ENCODE results near the gene KCTD17.

The KCTD17 gene

DNA sequence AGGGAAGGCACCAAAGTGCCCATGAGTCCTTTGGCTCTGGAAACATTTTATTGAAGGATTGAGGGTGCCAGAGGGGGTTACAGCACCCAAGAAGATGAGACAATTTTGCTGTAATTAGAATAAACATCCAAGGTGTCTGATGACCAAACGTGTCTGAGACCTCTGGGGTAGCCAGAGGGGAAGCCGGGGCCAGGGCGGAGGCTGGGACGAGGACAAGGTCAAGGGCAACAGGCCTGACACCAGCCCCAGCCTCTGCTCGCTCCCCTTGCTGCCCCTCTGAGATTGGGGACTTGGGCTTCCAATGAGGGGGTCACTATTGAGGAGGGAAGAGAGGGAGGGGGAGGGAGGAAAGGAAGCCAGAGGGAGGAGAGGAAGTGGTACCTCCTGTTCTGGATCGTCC, 32.4 kb downstream of the KCTD17 start:
- no peak for DNase-seq

DNA sequence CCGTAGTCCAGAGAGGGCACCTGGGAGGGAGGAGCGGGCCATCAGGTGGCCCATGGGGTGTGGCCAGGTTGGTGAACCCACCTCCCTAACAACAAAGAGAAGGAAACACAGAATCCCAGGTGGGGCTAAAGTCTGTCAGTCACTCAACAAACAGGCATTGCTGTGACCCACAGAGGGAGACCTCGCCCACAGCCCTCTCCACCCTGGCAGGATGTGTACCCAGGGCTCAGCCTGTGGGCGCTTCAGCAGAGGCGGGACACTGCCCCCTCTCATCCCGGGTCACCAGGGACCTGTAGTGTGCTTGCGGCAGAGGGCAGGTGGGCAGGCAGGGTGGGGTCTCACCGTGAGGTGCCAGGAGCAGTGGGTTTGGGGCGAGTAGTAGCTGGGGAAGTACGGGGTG, 32.8 kb downstream of the KCTD17 start:
- no peak for DNase-seq

DNA sequence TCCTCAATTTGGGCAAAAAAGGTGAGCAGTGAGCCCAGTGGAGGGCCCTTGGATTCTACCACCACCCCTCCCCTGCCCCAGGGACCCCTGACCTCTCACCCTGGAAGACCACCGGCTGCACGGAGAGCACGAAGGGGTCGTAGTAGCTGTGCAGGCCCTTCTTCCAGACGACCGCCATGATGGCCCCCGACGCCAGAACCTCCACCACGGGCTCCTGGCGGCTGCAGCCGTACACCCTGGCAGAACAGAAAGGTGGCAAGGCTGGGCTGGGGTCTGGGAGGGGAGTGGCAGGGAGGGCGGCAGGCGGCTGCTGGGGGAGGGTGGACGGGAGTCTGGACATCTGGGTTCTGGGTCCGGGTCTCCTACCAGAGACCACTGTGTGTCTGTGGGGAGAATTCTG, 34.6 kb downstream of the KCTD17 start:
- DNase-seq, result no peak

DNA sequence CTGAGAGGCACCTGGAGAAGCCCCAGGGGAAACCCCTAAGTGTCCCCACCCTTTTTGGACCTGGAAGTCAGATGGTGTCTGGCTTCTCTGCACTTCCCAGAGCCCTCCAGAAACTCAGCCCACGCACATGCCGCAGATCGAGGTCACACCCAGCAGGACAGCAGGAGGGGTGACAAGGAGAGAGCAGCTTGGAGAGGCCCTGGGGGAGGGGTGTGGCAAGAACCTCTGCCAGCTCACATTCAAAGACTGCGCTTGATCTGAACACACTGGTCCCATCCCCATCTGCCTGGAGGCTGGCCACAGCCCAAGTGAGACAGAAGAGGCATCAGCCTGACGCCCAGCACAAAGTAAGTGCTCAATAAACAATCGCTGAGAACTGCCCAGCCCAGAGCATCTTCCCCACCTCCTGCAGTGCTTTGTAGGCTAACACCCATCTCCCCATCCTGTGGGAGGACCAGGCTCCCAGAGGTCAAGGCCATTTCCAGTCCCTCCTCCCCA, 36.6 kb downstream of the KCTD17 start:
- DNase-seq, result no peak

DNA sequence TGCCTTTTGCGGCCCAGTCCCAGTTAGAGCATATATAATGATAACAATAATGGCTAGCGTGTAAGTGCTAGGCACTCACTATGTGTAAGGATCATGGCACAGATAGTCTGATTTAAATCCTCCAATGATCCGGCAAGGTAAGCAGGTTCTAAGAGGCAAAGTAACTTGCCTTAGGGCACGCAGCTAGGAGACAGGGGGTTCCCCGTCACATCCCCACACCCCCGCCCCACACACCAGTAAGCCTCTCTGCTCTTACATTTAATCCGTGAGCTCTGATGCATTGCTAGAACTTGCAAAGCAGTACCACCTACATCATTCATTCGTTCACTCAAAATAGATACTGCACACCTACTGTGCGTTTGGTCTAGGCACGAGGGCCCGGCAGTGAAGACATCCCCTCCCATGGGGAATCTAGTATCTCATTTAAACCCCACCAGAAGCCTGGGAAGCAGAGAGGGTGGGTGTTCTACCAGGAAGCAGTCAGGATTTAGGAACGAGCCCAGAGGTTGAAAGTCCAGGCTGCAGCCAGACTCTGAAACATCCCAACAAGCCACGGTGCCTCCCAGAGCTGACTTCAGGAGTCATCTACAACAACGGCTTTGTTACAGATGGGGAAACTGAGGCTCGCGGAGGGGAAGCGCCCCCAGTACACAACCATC, 37.3 kb downstream of the KCTD17 start:
- no peak for DNase-seq

DNA sequence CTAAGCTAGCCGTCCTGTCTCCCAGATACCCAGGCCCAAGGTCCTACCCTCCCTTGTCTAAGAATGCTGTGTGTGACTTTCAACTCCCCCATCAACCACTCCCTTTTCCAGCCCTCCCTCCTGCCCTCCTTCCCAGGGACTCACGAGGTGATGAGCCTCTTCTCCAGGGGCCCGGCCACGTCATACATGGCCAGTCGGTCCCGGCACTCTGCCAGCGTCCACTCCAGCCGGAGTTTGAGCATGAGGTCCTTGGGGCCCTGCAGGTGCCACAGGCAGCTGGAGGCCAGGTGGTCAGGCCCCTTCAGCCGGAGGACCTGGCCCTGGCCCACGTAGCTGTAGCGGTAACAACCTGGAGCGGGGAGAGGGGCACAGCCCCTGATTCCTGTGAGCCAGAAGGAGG, 37.9 kb downstream of the KCTD17 start:
- no peak for DNase-seq

DNA sequence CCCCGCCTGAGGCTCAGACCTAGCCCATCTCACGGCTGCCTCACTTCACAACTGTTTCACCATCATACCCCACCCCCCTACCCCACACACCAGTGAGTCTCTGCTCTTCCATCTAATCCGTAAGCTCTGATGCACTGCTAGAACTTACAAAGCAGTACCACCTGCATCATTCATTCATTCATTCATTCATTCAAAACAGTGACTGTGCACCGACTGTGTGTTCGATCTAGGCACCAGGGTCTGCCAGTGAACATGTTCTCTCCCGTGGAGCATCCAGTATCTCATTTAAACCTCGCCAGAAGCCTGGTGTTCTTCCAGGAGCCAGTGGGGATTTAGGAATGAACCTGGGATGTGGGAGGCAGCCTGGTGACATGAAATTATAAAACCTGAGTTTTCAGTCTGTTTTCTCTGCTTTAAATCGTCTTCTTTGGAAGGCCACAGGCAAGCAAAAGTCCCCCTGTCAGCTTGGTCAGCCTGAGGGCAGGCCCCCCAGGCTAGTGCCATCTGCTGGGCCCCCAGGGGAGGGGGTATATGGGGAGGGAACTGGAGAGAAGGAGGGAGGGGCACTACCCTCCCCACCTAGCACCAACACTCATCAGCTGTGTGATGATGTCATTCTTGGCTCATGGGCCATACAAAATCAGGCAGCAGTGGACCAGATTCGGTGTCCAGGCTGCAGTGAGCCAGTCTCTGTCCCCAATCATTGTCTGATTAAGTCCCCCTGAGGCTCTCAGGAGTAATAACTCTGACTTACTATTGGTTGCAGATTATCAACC, 39.6 kb downstream of the KCTD17 start:
- no peak for DNase-seq

DNA sequence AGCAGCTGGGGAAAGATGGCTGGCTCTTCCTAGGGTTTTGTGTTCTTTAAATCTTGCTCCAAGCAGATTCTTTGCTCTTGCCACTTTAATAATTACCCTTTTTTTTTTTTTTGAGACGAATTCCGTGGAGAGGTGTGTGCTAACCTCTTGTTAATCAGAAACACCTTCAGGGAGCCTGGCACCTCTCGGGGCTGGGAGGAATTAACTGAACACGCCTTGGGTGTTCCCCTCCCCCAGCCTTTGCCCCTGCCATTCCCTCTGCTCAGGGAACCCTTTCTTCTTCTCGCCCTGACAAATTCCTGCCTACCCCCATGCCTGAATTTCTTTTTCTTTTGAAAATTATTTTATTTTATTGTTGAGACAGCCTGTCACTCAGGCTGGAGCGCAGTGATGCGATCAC, 40.5 kb downstream of the KCTD17 start:
- no peak for DNase-seq

DNA sequence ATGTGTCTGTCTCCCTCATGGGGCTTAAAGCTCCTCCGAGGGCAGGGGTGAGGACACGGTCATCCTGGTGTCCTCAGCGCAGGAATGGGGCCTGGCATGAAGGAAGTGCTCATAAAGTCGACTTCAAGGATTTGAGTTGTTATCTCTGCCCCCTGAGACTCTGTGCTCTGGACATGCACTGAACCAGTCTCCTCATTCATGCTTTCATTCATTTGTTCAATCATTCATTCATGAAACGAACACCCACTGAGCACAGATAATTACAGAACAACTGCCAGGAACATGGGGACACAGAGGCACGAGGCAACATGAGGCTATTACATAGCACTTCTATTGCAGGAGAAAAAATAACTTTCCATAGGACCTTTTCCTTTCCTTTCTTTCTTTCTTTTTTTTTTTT, 41.5 kb downstream of the KCTD17 start:
- no peak for DNase-seq

DNA sequence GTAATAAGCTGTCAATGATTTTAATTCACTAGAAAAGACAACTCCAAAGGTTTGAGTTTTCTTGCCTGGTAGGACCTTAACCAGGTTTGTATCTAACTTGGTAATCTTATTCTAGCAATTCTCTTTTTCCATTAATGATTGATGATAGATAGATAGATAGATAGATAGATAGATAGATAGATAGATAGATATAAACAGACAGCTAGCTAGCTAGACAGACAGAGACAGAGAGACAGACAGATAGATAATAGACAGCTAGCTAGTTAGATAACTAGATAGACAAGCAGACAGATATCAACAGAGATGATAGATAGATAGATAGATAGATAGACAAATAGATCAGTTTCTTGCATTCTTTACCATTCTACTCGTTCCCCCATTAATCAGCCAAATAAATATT, 42.7 kb downstream of the KCTD17 start:
- DNase-seq, result no peak

DNA sequence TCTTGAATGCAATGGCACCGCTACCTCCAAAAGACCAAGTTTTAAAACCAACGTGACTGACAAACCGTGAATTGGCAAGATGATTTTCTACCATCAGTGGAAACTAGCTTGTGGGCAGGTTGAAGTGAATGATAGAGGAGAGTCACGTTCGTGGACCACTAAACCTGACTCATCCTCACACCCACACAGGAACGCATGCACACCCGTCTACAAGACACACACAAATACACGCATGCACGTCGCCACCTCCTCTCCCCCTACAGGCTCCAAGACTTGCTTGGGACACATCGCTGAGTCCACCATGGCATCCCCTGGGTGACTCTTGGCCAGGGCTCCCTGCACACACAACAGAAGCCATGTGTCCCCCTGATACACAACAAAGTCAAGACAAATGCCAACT, 43.6 kb downstream of the KCTD17 start:
- DNase-seq, result no peak

DNA sequence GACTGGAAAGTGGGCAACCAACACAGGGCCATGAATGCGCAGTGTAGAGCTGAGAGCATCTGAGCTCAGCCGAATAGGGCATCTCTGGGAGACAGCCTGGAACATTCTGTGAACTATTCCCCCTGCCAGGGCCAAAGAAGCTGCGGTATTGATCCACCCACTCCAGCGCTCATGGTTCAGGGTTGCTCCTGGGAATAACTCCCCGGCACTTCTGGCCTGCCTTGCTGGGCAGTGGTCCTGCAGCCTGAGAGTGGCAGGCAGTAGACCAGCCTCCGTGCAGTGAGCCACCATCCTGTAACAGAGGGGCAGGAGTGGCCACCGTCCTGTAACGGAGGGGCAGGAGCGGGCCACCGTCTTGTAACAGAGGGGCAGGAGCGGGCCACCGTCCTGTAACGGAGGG, 45.8 kb downstream of the KCTD17 start:
- no peak for DNase-seq

DNA sequence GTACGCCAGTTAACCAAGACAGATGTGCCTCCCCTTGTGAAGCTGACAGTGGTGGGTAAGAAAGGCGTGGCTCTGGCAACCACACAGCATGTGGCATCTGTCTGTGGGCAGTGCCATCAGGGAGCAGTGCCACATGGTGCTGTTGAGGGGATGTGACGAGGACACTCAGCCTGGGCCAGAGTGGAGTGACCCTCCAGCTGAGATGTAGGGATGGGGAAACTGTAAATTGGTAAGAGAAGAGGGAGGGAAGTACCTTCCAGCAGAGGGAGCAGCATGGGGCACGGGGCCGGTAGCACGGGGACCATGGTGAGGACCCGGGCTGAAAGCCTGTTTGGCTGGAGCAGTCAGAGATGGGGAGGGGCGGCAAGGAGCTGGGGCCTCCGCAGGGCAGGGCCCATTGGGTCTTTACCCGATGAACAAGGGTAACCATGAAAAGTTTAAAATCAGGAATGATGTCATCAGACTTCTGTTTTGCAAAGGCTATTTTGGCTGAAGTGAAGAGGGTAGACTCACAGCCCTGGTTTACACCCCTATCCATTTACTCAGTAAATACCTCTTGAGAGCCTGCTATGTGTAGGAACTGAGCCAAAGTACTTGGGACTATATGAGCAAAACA, 47.5 kb downstream of the KCTD17 start:
- DNase-seq, result no peak

DNA sequence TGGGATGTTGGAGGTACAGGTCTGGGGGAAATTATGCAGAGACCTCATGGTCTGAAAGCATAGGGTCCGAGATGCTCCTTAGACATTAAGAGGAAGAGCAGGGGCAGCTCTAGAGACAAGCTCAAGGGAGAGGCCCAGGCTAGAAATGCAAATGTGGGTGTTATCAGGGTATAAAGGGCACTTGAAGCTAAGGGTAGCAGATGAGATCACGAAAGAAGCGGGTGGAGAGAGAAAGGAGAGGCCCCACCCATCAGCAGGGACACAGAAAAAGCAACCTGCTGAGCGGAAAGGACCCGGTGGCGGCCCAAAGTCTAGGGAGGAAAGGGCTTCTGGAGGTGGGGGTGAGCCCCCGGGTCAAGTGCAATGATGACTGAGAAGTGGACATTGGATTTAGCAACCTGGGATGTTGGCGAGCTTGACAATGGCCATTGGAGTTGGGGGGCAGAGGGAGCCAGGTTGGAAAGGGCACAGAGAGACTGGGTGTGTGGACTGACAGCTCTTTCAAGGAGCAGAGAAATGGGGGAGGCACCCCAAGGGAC, 49.1 kb downstream of the KCTD17 start:
- DNase-seq, result no peak

DNA sequence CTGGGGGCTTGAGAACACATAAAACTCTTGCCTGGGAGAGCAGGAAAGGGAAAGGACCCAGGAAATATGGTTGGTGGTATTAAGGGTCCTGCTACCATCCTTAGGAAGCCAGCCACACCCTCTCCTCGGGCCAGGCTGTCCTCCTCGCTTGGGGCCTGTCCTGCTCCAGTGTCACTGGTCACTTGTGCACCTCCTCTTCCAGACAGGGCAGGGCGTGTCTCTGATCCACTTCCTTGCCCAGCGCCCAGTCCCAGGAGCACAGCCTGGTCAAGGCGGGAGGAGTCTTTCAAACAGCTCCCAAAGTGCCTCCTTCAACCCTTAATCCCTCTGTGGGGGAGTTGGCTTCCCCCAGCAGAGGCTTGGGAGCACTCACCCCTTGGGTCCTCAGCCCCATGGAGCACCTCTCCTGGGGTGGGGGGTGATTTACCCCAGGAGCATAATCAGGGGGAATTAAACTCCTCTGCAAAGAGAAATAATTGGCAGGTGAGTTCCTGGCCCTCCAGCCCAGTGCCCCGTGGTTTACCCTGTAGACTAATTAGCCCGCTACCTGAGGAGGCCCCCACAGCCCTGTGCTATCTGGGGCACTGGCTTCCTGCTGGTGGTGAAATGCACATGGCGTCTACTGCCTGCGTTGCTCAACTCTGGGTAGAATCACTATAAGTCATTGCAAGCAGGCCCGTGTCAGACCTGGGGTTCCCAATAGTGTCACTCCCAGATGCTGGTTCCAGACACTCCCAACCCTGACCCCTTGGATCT, 49.9 kb downstream of the KCTD17 start:
- no peak for DNase-seq

DNA sequence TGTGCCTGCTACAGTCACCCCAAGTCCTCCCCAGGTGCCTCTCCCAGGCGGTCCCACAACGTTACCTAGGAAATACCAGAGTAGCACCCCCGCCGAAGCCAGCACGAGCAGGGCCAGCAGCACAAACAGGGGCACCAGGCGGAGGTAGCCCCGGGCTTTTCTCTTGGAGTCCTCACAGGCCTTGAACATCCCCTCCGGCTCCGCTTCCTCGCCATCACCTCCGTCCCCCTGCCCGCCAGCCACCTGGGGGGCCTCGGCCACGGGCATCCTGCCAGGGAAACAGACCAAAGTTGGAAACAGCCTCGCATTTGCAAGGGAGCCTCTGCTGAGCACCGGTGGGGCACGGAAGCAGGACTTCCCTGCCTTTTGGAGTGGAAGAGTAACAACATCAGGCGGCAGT, 51.6 kb downstream of the KCTD17 start:
- DNase-seq, result no peak

DNA sequence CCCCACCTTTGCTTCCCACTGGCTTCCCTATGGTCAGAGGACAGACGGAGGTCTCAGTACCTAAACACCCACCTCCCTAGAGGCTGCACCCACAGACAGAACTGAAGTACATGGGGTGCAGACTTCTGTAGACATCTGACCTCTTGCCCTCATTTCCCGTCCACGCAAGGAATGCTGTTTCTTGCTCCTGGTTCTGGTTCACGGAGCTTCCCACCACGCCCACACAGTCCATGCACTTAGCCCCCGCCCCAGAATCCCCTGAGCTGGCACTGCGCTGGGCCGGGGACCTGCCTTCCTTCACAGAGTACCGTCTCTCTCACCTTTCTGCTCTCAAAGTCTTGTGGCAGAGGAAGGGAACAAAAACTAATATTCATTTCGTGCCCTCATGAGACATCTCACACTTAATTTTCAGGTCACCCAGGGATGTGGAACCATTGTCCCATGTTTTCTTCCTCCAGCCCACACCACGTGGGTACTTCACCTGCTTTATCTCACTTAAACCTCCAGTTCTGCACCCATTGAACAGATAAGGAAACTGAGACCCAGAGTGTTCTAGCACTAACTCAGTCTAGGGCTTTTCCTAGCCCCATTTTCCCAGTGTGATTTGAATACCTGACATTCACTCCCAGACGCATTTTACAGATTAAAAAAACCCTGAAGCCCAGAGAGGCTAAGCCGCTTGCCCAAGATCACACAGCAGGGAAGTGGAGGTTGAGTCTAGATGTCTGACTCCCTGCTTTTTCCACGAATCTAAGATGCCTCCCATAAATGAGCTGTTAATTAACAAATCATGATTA, 52.3 kb downstream of the KCTD17 start:
- DNase-seq, result no peak

DNA sequence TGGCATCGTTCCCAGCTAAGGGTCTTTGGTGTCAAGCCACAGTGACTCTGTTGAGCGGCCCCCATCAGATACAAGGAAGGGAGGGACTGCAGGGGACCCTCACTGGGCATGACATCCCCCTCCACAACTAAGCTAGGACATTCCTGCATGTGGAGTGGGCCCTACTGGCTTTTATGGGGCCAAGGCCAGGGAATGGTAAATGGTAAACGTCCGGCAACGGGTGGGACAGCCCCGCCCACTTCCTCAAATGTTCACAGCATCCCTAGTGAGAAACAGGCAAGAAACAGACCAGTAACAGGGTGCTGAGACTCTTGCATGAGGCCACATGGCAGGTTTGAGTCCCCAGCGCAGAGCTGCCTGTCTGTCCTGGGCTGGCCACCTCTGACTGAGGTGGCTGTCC, 53.6 kb downstream of the KCTD17 start:
- DNase-seq, result no peak

DNA sequence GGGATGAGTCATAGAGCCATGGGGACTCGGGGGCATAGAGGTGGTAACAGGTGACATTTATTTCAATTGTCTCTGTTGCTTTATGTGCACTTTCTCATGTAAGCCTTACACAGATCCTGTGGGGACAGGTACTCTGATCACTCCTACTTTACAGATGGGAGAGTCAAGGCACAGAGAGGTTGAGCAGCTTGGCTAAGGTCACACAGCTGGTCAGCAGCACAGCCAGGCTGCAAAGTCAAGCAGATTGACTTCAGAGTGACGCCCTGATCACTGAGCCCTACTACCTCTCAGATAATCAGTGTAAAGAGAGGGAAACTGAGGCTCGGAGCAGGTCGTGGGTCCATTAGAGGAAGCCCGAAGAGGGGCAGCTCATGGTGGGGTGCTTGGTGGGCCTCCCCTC, 54.4 kb downstream of the KCTD17 start:
- no peak for DNase-seq

DNA sequence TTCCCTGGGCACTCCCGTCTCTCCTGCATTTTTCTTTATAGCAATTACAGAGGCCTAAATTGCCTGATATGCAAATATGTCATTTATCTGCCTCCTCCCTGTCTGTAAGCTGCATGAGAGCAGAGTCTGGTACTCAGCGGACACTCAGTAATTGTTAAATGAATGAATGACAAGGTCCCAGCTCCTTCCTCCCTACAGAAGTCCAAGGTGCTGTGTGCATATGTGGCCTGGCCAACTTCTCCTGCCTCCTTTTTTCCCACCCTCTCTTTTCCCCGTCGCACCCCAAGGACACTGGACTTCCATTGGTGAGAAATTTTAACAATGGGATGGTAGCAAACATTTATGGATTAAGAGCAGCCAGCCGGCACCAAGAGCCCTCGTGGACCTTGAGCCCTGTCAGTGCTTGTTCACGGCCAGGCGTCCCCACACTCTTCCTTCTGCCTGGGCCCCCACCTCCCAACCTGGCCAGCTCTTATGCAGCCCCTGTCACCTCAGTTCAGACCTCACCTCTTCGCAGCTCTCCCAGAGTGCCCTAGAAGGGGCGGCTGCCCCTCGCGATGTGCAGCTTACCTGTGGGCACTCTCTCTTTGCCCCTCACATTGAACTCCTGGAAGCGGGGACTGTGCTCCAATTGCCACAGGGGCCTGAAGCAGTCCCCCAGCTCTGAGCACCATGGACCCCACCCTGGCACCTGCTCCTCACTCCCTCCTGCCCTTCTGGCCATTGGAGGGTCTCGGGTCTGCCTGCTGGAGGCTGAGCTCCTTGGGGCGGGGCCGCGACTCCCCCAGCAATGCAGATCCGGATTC, 56.5 kb downstream of the KCTD17 start:
- no peak for DNase-seq

DNA sequence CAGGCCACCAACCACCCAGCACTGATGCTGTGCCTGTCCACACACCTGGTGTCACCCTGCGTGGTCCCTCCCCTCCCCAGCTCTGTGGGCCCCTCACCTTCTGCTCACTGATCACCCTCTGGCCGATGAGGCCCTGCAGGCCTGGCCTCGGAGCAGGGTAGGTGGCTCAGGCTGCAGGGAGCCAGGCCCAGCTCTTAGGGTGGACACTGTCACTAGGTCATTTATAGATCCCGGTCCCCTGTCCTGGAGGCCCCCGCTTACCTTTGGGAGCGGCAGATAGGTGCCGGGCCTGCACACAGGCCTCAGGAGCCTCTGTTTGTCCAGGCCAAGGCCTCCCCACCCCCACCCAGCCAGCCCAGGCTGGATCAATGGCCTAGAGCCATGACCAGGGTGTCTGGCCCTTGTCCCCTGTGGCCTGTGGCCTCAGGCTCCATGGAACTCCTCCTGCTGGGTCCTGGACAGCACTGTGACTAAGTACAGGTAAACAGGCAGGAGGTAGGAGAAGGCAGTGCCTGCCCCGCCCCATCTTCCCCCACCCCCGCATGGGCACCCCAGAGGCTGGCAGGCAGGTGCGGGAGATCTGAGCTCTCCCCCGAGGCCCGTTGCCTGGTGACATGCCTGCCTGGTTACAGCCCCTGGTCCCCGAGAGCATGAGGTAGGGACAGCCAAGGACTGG, 57.8 kb downstream of the KCTD17 start, which contains the start of gene TMPRSS6:
TMPRSS6 (minus strand) TSS at position 472 of the 676 bp plus-strand sequence. CDS start 6,296 bp downstream, outside the sequence.
- no peak for DNase-seq
